Measurements from ENCODE around the gene CD247. TPM values are rescaled to one million over a fixed set of nuclear protein-coding genes. Genes with fewer than 3 reads are reported as not detected.

Gene CD247
- total and polyA plus RNA-seq, 2 of the 13 experiments (the other 11 are each of a cell fraction or from before 2014, with no cell fraction given), result 0.20 TPM; not detected in 1

DNA sequence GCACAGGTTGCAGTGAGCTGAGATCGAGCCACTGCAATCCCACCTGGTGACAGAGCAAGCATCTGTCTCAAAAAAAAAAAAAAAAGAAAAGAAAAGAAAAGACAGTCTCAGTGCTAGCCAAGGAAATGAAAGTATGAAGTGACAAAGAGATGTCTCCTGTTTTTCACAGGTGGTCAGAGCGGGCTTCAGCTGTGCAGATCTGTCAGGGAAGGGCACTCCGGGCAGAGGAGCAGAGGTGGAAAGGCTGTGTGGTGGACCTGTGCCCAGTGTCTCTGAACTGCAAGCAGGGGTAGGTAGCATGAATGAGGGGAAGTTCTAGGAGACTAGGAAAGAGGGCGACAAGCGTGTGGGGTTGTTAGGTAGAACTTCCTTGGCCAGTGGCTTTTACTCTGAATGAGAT lies 67.5 kb downstream of the CD247 start:
- Histone ChIP-seq H3K36me3 (replicated peaks in 1 of 2; ENCODE audit: control insufficient read depth in 1 of 2, insufficient read depth in 2 of 2, low read length in 2 of 2) (no peaks in the 10 kb centered on the region), H3K9ac (ENCODE audit: insufficient read depth, low read depth, low read length) (no peak overlapping the region), H3K4me2 (ENCODE audit: low read depth, low read length) (no peak overlapping the region), H2AFZ (ENCODE audit: low read length) (no peak overlapping the region), H3K4me1 (ENCODE audit: insufficient read depth, low read length) (peaks cover 6% of the 10 kb centered on the region), H3K79me2 (ENCODE audit: insufficient read depth, low read length) (no peaks in the 10 kb centered on the region), H4K20me1 (ENCODE audit: insufficient read depth, low read length) (no peaks in the 10 kb centered on the region), H3K27ac (ENCODE audit: extremely low read length, insufficient read depth, low read length) (no peak overlapping the region), H3K9me3 (ENCODE audit: low read length) (no peaks in the 10 kb centered on the region), H3K4me3 (replicated peaks in 1 of 3; ENCODE audit: insufficient read depth in 1 of 3, low read depth in 2 of 3, low read length in 3 of 3) (no peak overlapping the region), H3K27me3 (ENCODE audit: control insufficient read depth in 1 of 2, insufficient read depth in 2 of 2, low read length in 2 of 2) (peaks cover 7 to 28% of the 10 kb centered on the region in 2 experiments; a peak in 4 of 5 replicates)
- DNase-seq (ENCODE audit: low spot score) (no peak), FAIRE-seq (no peak), ATAC-seq (no peak)
- POLR2A ChIA-PET, result no interaction called here
- intact Hi-C loops (cut with micrococcal nuclease; ENCODE audit: unreplicated experiment) (no loop called here), in situ Hi-C loops (cut with HindIII; ENCODE audit: extremely low pct_ligation_motif_present, low pct_unique_long_range_greater_than_20kb) (no loop called here)
- CTCF ChIA-PET (ENCODE audit: low intra/inter-chr PET ratio, low total read pairs), result no interaction called here
- BruUV-seq (replicated peaks), result no TSS peak
- TF ChIP-seq ZNF850 (CRISPR knock-in tag; conservative IDR thresholded peaks at IDR 0.05) (no peak), SRSF4 (IDR thresholded peaks at IDR 0.05; ENCODE audit: low read depth, low read length, poor library complexity, severe bottlenecking) (no peak), ZNF749 (CRISPR knock-in tag; IDR thresholded peaks at IDR 0.05; ENCODE audit: borderline replicate concordance) (no peak), ZNF34 (CRISPR knock-in tag; IDR thresholded peaks at IDR 0.05; ENCODE audit: borderline replicate concordance) (no peak), TFDP1 (CRISPR knock-in tag; IDR thresholded peaks at IDR 0.05; ENCODE audit: borderline replicate concordance) (no peak), ARNTL (CRISPR knock-in tag; IDR thresholded peaks at IDR 0.05) (no peak), AHR (CRISPR knock-in tag; IDR thresholded peaks at IDR 0.05) (no peak), ZNF567 (CRISPR knock-in tag; IDR thresholded peaks at IDR 0.05; ENCODE audit: borderline replicate concordance) (no peak), ZFX (CRISPR knock-in tag; IDR thresholded peaks at IDR 0.05; ENCODE audit: low read depth) (no peak), ZFP82 (CRISPR knock-in tag; IDR thresholded peaks at IDR 0.05; ENCODE audit: borderline replicate concordance) (no peak)
- TF ChIP-seq, protein P1, sequence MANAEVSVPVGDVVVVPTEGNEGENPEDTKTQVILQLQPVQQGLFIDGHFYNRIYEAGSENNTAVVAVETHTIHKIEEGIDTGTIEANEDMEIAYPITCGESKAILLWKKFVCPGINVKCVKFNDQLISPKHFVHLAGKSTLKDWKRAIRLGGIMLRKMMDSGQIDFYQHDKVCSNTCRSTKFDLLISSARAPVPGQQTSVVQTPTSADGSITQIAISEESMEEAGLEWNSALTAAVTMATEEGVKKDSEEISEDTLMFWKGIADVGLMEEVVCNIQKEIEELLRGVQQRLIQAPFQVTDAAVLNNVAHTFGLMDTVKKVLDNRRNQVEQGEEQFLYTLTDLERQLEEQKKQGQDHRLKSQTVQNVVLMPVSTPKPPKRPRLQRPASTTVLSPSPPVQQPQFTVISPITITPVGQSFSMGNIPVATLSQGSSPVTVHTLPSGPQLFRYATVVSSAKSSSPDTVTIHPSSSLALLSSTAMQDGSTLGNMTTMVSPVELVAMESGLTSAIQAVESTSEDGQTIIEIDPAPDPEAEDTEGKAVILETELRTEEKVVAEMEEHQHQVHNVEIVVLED (CRISPR knock-in tag; IDR thresholded peaks at IDR 0.05; ENCODE audit: borderline replicate concordance), result no peak
- 59% methylated on average over 5 of the region's 5 CpGs for WGBS (ENCODE audit: low lambda C conversion rate)
